Activated T-cell treated with anti-CD3 and anti-CD28 coated beads, Interleukin-2, amount 50 U/mL, for 1 hour (primary cell): ENCODE data around the gene IFIT5.
"Not testable (repeated sequence)": the region's sequence is repeated elsewhere in the genome, so short reads cannot be mapped to it uniquely, and the experiment has no call there.

Experiments
- DNase-seq: peaks from one replicate; pipeline ENCODE4 v3.0.0-alpha.2; 2020

IFIT5 gene

DNA sequence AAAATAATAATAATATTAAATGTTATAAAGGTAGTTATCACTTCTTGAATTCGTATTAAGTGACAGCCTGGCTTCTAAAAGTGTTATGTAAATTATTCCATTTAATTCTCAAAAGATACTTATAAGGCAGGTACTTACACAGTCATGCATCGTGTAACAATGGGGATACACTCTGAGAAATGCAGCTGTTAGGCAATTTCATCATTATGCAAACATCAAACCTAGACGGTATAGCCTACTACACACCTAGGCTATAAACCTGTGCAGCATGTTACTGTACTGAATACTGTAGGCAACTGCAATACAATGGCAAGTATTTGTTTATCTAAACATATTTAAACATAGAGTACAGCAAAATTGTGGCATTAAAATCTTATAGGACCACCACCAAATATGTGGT is 20.5 kb upstream of the IFIT5 start:
- DNase-seq = no peak

DNA sequence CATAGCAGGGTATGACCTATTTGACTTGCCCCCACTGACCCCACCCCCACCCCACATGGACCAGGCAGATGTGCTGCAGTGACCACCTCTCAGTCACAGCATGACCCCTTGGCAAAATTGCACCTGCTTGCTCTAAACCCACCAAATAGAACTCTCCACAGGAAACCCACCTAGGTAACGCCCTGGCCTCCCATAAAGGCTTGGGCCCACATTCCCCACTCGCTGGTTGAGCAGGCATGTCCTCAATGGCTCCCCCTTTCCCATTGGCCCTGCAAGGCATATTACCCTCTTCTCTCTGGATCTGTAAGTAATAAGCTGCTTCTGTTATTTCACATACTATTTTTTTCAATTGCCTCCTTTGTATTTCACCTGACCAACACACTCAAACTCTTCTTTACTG is 19.2 kb upstream of the IFIT5 start:
- DNase-seq = no peak

DNA sequence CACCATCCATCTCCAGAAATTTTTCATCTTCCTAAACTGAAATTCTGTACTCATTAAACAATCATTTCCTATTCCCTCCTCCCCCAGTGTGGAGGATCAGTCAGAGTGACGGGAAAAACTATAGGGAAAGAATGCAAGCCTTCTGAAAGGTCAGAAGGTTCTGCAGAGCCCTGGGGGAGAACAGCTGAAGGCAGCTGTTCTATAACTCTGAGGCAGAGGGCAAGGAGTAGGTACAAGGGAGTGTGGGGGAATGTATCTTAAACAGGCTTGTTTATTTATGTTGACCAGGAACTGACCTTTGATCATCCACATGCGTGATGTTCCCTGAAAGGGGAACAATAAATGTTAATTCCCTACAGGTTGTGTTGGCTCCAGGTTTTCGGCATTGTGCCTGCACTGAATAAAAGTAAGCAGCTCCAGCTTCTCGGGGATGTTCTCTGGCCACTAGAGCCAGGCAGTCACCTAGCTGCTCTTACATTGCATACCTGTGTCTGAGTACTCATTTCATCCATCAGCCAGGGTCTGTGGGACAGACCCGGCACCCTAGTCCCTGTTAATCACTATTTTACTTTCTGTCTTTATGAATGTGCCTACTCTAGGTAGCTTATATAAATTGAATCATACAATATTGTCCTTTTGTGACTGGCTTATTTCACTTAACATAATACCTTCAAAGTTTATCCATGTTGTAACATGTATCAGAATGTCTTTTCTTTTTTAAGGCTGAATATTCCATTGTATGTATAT is 16.2 kb upstream of the IFIT5 start:
- no peak for DNase-seq

DNA sequence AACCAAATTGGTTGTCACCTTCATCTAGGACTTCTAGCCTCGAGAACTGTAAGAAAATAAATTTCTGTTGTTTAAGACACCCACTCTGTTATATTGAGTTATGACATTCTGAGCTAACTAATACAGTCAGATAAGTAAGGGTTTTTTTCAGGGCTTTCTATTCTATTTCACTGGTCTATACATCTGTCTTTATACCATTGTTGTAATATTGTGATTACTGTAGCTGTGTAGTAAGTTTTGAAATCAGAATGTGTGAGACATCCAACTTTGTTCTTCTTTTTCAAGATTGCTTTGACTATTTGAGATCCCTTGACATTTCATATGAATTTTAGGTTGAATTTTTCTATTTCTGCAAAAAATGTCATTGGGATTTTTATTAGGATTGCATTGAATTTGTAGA is 14.4 kb upstream of the IFIT5 start:
- DNase-seq = no peak

DNA sequence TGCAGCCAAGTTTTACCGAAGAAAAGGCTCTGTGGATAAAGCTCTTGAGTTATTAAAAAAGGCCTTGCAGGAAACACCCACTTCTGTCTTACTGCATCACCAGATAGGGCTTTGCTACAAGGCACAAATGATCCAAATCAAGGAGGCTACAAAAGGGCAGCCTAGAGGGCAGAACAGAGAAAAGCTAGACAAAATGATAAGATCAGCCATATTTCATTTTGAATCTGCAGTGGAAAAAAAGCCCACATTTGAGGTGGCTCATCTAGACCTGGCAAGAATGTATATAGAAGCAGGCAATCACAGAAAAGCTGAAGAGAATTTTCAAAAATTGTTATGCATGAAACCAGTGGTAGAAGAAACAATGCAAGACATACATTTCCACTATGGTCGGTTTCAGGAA is 11.3 kb upstream of the IFIT5 start:
- DNase-seq = no peak

DNA sequence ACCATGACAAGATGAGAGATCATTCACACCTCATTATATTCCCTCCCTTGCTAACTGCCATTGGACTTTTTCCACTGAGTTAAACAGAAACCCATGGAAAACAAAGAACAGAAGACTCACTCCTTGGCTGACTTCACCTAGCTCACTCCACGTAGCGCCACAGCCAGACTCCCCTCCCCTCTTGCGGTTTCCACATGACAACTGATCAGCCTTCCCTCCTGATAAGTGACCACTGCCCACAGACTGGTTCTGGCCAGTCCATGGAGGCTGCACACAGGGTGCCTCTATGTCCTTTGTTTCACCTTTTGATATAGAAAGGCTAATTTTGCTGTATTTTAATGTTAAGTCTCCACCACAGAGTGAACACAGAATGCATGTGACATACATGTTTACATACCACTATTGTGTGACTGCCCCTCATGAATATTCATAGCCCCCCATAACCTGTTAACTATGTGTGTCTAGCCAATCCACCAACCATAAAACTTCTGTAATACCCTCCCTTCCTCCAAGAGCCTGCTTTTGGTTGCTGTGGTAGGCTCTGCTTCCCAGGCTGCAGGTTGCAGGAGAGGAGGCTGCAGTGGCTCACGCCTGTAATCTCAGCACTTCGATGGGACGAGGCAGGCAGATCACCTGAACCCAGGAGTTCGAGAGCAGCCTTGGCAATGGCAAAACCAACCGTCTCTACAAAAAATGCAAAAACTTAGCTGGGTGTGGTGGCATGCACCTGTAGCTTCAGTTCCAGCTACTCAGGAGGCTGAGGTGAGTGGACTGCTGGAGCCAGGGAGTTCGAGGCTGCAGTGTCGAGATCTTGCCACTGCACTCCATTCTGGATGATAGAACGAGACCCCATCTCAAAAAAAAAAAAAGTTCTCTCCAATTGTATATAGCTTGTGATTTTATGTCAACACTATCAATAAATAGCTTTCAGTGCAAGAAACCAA is 10.0 kb upstream of the IFIT5 start:
- no peak for DNase-seq

DNA sequence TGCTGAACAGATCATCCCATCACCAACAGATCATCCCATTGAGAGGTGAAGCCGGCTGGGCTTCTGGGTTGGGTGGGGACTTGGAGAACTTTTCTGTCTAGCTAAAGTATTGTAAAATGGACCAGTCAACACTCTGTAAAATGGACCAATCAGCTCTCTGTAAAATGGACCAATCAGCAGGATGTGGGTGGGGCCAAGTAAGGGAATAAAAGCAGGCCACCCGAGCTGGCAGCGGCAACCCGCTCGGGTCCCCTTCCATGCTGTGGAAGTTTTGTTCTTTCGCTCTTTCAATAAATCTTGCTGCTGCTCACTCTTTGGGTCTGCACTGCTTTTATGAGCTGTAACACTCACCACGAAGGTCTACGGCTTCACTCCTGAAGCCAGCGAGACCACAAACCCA is 8.2 kb upstream of the IFIT5 start:
- not testable (repeated sequence) for DNase-seq

DNA sequence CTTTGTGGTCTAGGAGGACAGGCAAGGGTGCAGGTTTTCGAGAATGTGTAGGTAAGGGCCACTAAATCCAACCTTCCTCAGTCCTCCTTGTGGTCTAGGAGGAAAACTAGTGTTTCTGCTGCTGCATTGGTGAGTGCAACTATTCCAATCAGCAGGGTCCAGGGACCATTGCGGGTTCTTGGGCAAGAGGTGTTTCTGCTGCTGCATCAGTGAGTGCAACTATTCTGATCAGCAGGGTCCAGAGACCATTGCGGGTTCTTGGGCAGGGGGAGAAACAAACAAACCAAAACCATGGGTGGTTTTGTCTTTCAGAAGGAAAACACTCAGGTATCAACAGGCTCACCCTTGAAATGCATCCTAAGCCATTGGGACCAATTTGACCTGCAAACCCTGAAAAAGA is 6.6 kb upstream of the IFIT5 start:
- not testable (repeated sequence) for DNase-seq

DNA sequence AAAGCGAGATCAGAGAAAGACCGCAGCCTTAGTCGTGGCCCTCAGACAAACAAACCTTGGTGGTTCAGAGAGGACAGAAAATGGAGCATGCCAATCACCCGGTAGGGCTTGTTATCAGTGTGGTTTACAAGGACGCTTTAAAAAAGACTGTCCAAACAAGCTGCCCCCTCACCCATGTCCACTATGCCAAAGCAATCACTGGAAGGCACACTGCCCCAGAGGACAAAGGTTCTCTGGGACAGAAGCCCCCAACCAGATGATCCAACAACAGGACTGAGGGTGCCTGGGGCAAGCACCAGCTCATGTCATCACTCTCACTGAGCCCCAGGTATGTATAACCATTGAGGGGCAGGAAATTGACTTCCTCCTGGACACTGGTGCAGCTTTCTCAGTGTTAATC is 5.1 kb upstream of the IFIT5 start:
- not testable (repeated sequence) for DNase-seq

DNA sequence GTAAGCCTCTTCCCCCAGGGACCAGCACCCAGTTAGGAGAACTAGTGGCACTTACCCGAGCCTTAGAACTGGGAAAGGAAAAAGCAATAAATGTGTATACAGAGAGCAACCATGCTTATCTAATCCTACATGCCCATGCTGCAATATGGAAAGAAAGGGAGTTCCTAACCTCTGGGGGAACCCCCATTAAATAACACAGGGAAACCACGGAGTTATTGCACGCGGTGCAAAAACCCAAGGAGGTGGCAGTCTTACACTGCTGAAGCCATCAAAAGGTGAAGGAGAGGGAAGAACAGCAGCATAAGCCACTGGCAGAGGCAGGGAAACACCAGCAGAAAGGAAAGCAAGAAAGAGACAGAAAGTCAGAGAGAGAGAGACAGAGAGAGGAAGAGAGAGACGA is 3.8 kb upstream of the IFIT5 start:
- DNase-seq = not testable (repeated sequence)

DNA sequence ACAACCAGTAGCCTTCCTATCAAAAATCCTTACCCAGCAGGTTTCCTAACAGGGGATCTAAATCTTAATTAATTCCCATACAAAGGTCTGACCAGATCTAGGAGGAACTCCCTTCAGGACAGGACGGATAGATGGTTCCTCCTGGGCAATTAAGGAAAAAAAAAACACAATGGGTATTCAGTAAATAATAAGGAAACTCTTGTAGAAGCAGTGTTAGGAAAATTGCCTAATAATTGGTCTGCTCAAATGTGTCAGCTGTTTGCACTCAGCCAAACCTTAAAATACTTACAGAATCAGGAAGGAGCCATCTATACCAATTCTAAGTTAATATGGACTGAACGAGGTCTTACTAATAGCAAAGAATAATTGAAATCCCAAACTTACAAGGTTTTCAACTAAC is 3.2 kb upstream of the IFIT5 start:
- DNase-seq = not testable (repeated sequence)

DNA sequence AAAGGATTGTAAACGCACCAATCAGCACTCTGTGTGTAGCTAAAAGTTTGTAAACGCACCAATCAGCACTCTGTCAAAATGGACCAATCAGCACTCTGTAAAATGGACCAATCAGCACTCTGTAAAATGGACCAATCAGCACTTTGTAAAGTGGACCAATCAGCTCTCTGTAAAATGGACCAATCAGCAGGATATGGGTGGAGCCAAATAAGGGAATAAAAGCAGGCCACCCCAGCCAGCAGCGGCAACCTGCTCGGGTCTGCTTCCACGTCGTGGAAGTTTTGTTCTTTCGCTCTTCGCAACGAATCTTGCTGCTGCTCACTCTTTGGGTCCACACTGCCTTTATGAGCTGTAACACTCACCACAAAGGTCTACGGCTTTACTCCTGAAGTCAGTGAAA is 2.1 kb upstream of the IFIT5 start:
- peak; percentile 34 for DNase-seq

DNA sequence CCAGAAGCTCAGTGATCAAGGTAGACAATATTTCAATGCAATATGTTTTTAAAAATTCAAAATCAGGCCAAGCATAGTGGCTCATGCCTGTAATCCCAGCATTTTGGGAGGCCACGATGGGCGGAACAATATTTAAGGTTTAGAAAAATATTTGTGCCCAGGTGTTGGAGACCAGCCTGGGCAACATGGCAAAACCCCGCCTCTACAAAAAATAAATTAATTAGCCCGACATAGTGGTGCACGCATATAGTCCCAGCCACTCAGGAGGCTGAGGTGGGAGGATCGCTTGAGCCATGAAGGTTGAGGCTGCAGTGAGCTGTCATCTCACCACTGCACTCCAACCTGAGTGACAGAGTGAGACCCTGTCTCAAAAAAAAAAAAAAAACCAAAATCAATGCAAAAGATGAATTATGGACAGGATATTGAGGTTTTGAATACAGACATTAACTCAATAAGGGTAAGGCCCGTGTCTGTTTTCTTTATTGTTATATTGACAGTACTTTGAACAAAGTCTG is 913 bp upstream of the IFIT5 start:
- DNase-seq = no peak

DNA sequence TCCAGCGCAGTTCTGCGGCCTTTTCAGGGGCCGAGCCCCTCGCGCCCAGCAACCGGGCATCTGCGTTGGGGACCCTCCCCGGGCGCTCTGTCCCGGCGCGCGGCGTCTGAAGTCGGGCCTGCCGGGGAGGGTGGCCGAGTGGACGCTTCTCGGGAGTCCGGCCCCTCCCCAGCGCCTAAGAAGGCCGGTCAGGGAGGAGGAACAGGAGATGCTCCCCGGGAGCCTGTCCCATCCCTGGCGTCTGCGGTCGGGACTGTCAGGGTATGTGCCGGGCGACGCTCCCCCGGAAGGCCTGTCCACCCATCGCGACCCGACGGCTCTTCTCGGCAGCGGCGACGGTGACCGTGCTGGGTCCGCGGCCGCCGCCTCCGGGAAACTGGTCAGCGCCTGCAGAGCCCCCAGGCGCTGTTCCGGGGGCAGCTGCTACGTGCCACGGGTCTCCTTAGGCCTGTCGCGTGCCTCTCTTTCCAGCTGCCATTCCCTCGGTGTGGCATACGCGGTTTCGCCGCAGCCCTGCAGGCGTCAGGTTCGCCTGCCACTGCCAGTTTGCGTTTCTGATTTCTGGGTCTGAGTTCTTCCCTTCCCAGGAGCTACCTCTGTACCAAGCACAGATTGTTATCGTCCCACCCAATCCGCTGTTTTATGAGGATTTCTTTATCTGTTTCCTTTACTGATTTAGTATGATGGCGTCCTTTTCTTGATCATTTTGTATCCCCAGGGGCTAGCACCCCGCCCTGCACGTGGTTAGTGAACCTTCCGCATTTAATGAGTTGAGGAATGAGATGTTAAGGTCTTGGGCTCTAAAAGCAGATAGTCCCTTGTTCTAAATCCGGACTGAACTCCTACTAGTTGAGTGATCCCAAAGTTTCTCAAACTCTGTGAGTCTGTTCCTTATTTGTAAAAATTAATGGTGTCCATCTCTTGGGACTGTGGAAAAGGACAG is 782 bp downstream of the IFIT5 start:
- DNase-seq = peak; percentile 60

DNA sequence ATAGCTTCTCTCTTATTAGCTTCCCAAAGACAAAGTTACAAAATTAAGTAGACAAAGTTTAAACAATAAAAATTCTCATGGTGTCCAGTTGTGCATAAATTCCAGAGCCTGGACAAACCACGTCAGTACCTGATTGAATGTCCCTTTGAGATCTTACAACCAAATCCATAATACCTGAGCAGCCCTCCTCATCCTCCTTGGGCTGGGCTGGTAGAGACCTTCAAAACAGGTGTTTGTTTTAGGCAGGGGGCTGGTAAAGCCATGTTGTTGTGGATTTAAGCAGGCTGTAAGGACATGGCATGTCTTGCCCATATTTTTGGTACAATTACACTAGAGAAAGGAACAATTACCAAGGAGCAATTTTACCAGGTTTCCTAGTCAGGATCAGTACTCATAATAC is 2.1 kb downstream of the IFIT5 start:
- DNase-seq = no peak

DNA sequence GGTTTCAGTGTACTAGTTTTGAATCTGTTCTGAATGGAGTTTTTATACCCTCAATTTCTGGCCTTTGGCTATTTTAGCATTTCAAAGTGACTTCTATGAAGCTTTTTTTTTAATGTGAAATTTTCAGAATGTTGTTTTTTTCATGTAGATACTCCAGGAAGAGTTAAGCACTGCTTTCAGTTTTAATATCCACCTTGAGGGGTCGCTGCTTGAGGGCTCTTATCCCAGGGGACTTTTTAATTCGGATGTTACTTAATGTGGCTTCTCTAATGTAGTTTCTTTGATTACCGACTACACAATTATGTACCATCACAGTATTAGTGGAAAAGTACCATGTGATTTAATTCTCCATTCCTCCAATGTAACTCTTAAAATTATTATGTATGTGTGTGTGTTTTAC is 5.2 kb downstream of the IFIT5 start:
- DNase-seq = no peak

DNA sequence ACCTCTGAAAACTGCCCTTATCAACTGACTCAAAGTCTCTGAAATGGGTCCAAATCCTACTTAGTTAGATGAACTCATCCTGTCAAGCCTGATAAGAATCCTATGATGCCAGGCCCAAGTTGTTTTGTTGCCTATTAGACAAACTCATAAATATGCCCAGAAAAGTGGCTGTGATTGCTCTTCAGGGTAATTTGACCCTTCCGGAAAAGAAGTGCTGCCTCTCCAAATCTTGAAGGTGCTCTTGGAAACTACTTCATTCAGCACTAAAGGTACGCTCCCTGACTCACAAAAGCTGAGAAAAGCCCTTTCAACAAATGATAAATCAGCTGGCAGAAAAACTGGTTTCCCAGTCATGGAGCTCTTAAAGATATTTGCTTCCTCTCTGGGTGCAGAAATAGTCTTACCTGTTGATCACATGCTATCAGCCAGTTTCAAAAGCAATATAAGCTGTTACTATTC is 6.7 kb downstream of the IFIT5 start:
- DNase-seq = no peak

DNA sequence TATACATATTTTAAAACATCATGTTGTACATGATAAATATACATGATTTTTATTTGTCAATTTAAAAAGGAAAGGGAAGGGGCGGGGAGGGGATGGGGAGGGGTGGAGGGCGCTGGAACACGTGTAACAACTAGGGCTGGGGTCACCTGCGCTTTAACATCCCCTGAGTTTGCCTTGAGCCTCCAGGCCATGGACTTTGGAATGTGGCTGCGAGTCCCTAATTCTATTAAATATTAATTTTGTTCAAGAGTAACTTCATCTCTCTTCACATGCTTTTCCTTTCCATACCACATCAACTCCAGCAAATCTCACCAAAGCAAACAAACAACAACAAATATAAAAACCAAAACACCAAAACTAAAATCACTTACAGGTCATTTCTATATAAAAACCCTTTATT is 10.6 kb downstream of the IFIT5 start:
- no peak for DNase-seq

DNA sequence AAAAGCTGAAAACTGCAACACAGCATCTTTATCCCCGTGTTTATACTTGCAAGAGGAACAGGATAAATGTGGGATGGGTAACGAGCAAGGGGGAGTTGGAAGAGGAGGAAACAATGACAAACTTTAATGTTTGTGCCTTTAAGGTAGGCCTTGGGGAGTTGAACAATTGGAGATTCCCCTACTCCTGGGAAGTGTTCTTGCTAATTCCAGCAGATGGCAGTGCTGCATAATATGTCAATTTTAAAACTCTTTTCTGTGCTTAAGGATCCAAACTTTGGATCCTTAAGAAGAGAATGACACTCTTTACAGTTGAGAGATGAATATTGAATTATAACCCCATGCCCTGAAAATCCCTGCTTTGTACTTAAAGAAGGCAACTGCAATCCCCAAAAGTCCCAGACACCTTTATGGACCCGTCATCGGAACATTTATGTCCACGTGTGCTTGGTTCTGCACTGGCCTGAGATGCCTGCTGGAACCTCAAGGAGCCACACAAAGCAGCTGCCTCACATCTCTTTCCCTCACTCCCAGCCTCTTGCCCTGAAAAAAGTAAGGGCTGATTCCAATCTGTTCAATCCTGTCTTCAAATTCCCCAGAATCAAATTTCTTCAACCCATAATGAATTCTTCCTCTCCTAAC is 12.0 kb downstream of the IFIT5 start:
- DNase-seq = no peak

DNA sequence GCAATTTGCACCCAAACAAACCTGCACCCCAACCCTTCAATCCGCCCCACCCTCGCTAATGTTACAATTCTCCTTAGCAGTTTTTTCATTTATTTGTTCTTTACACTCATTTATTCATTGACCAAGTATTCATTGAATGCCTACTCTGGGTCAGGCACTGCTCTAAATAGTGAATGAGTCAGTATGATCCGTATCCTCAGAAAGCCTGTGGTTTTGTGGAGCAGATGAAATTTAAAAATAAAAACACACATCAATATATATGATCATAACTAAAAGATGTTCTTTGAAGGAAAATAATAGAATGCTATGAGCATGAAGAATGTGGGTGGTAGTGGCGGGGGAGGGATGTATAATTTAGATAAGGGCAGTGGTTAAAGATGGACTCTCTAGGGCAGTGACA is 13.3 kb downstream of the IFIT5 start:
- no peak for DNase-seq

DNA sequence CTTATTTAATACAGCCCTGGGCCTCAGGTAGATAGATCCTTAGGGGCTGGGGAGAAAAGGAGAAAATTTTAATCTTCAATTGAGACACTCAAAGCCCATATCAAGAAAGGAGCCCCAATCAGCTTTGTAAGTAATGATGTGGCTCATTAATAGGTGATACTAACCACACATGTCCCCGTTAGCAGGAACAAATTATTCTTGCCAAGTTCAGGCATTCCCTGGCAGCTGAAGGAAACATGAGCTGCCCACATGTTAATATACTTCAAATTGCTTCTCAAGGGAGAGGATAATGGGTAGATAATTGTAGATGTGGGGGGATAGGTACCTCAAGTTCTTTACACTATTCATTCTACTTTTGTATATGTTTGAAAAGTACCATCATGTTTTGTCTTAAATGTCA is 14.5 kb downstream of the IFIT5 start:
- no peak for DNase-seq

DNA sequence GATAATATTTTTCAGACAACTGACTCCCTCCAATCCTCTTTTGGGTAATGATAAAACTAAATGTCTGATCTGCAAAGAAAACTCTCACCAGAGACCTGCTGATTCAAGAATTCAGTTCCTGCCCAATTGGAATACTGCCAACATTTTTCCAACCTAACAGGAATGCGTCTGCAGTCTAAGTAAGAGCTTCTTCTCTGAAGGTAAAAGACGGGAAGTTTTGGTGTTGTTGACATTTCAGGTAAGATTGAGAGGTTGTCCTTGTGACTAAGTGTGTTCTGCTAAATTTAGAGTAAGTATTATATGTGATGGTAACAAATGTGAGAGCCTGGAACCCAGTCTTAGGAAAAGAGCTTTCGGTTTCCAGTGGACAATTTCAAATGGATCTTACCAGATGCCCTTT is 17.6 kb downstream of the IFIT5 start:
- no peak for DNase-seq
